Nephron (organoid): ENCODE measurements around the gene FBXO33.

Experiments
- H3K27ac Mint-ChIP-seq, 3 experiments: 2 replicates each; pipeline ENCODE4 v1.8.0; 2020; ENCODE audit warnings: mixed read lengths in 3 of 3, mild to moderate bottlenecking in 2 of 3, moderate library complexity in 1 of 3
- H3K27me3 Mint-ChIP-seq: 2 replicates; pipeline ENCODE4 v1.8.0; 2021; ENCODE audit warnings: low read depth, mild to moderate bottlenecking, moderate library complexity, mixed read lengths
- H3K36me3 Mint-ChIP-seq: 2 replicates; pipeline ENCODE4 v1.8.0; 2020; ENCODE audit warnings: low read depth, mixed read lengths
- H3K4me1 Mint-ChIP-seq: 2 replicates; pipeline ENCODE4 v1.8.0; 2020; ENCODE audit warnings: mixed read lengths
- H3K4me3 Mint-ChIP-seq, 3 experiments: 2 replicates each; pipeline ENCODE4 v1.8.0; 2020; ENCODE audit warnings: mild to moderate bottlenecking in 3 of 3, mixed read lengths in 3 of 3, moderate library complexity in 2 of 3
- H3K9me3 Mint-ChIP-seq: 2 replicates; pipeline ENCODE4 v1.8.0; 2020; ENCODE audit warnings: mixed read lengths
- CTCF ChIP-seq, 3 experiments: fragments of 200-600 bp; sonication (generic); IDR thresholded peaks; one replicate each; pipeline ENCODE4 v1.5.0; 2021; ENCODE audit warnings: antibody characterized with exemption in 3 of 3; ENCODE audit not compliant: unreplicated experiment in 3 of 3

Gene FBXO33

GRCh38 chr14:39417014-39417413 lies 15.2 kb downstream of the FBXO33 start:
- Mint-ChIP-seq H3K27ac (no peak overlapping the region), H3K9me3 (peaks cover 48% of the 10 kb centered on the region), H3K4me3 (no peak overlapping the region), H3K27me3 (peaks cover 5% of the 10 kb centered on the region), H3K36me3 (peaks cover 71% of the 10 kb centered on the region), H3K4me1 (no peaks in the 10 kb centered on the region)
- TF ChIP-seq CTCF (IDR thresholded peaks at IDR 0.05; ENCODE audit: unreplicated experiment in 3 of 3) = no peak

- H3K9me3 Mint-ChIP-seq = peaks cover 51% of the 10 kb centered on the region
Observed at GRCh38 chr14:39416072-39416471, 16.2 kb downstream of the FBXO33 start.

GRCh38 chr14:39406560-39406959 lies 25.7 kb downstream of the FBXO33 start:
- TF ChIP-seq CTCF (IDR thresholded peaks at IDR 0.05; ENCODE audit: unreplicated experiment in 3 of 3) = no peak
- Mint-ChIP-seq H3K4me3 (no peak overlapping the region), H3K36me3 (peaks cover 48% of the 10 kb centered on the region), H3K27ac (no peak overlapping the region), H3K4me1 (no peaks in the 10 kb centered on the region), H3K27me3 (no peaks in the 10 kb centered on the region), H3K9me3 (peaks cover 36% of the 10 kb centered on the region)

More at GRCh38 chr14:39416072-39416471, 16.2 kb downstream of the FBXO33 start:
- TF ChIP-seq CTCF (IDR thresholded peaks at IDR 0.05; ENCODE audit: unreplicated experiment in 3 of 3) = no peak
- H3K4me3 Mint-ChIP-seq = no peak overlapping the region
- no peak overlapping the region for H3K27ac Mint-ChIP-seq
- H3K4me1 Mint-ChIP-seq = no peaks in the 10 kb centered on the region
- peaks cover 5% of the 10 kb centered on the region for H3K27me3 Mint-ChIP-seq
- H3K36me3 Mint-ChIP-seq = peaks cover 77% of the 10 kb centered on the region

GRCh38 chr14:39398382-39398781 lies 33.9 kb downstream of the FBXO33 start:
- no peaks in the 10 kb centered on the region for H3K27me3 Mint-ChIP-seq
- no peak for TF ChIP-seq CTCF (IDR thresholded peaks at IDR 0.05; ENCODE audit: unreplicated experiment in 3 of 3)
- H3K9me3 Mint-ChIP-seq = peaks cover 3% of the 10 kb centered on the region
- peaks cover 6% of the 10 kb centered on the region for H3K4me1 Mint-ChIP-seq
- peaks cover 50% of the 10 kb centered on the region for H3K36me3 Mint-ChIP-seq
- H3K4me3 Mint-ChIP-seq = no peak overlapping the region
- H3K27ac Mint-ChIP-seq = peak overlapping the region in 2 of 3 experiments; percentile 43 to 48

GRCh38 chr14:39396448-39396847 lies 35.8 kb downstream of the FBXO33 start:
- Mint-ChIP-seq H3K4me3 (no peak overlapping the region), H3K36me3 (peaks cover 42% of the 10 kb centered on the region), H3K27ac (no peak overlapping the region), H3K4me1 (peaks cover 6% of the 10 kb centered on the region), H3K27me3 (no peaks in the 10 kb centered on the region), H3K9me3 (no peaks in the 10 kb centered on the region)
- TF ChIP-seq CTCF (IDR thresholded peaks at IDR 0.05; ENCODE audit: unreplicated experiment in 3 of 3) = no peak

- no peak for TF ChIP-seq CTCF (IDR thresholded peaks at IDR 0.05; ENCODE audit: unreplicated experiment in 3 of 3)
- Mint-ChIP-seq H3K9me3 (no peaks in the 10 kb centered on the region), H3K27me3 (no peaks in the 10 kb centered on the region), H3K36me3 (peaks cover 35% of the 10 kb centered on the region), H3K27ac (no peak overlapping the region), H3K4me1 (peaks cover 6% of the 10 kb centered on the region), H3K4me3 (no peak overlapping the region)
Observed at GRCh38 chr14:39395555-39396254, 36.5 kb downstream of the FBXO33 start.
